Keratinocyte (primary cell): ENCODE data around the gene DISC1. TPM values are rescaled to one million over a fixed set of nuclear protein-coding genes. Genes with fewer than 3 reads are reported as not detected.
A peak's percentile ranks its signal among the peaks of the same experiment; 100 is the strongest.

Source experiments
- DNase-seq: peaks from one replicate; pipeline ENCODE4 v3.0.0-alpha.2; 2011; ENCODE audit warnings: low read depth, missing footprints, low spot score
- FAIRE-seq: peaks from 2 replicates; lab custom pipeline; 2011; peaks lifted over from hg19 to GRCh38; lab: Jason Lieb, UNC
- H2AFZ ChIP-seq: 2 replicates; pipeline ENCODE4 v1.6.0; 2012; ENCODE audit warnings: low read length, control low read depth, inconsistent platforms; ENCODE audit not compliant: control insufficient read depth
- H3K27ac ChIP-seq: 2 replicates; pipeline ENCODE4 v1.5.1; 2011; ENCODE audit warnings: low read length; ENCODE audit not compliant: control insufficient read depth, insufficient read depth
- H3K27me3 ChIP-seq: 3 replicates; pipeline ENCODE4 v1.6.0; 2011; ENCODE audit warnings: low read length; ENCODE audit not compliant: control insufficient read depth, insufficient read depth; ENCODE audit errors: extremely low read depth
- H3K36me3 ChIP-seq, 2 experiments: 2 replicates in 1 of 2; 3 replicates in 1 of 2; pipeline ENCODE4 v1.5.1; 2011; ENCODE audit warnings: low read length in 2 of 2, mild to moderate bottlenecking in 1 of 2; ENCODE audit not compliant: control insufficient read depth in 2 of 2, insufficient read depth in 2 of 2; ENCODE audit errors: extremely low read depth in 1 of 2
- H3K4me1 ChIP-seq: 3 replicates; pipeline ENCODE4 v1.5.1; 2011; ENCODE audit warnings: low read length; ENCODE audit not compliant: control insufficient read depth, insufficient read depth; ENCODE audit errors: extremely low read depth
- H3K4me2 ChIP-seq: 3 replicates; pipeline ENCODE4 v1.6.0; 2011; ENCODE audit warnings: low read depth, low read length; ENCODE audit not compliant: control insufficient read depth, insufficient read depth; ENCODE audit errors: extremely low read depth
- H3K4me3 ChIP-seq, 3 experiments: fragments of 200-600 bp in 1 of 3; sonication (generic) in 1 of 3; 2 replicates in 2 of 3; 3 replicates in 1 of 3; pipeline ENCODE4 v1.5.1; 2011 to 2016; ENCODE audit warnings: low read length in 3 of 3, mild to moderate bottlenecking in 3 of 3, control low read depth in 2 of 3, inconsistent platforms in 1 of 3, low read depth in 1 of 3, mixed read lengths in 1 of 3, mixed run types in 1 of 3, moderate library complexity in 1 of 3; ENCODE audit not compliant: control insufficient read depth in 2 of 3, insufficient read depth in 2 of 3; ENCODE audit errors: extremely low read depth in 1 of 3
- H3K79me2 ChIP-seq: 2 replicates; pipeline ENCODE4 v1.6.0; 2012; ENCODE audit warnings: low read length; ENCODE audit not compliant: control insufficient read depth, insufficient read depth
- H3K9ac ChIP-seq: 3 replicates; pipeline ENCODE4 v1.6.0; 2011; ENCODE audit warnings: low read length; ENCODE audit not compliant: control insufficient read depth, insufficient read depth; ENCODE audit errors: extremely low read depth
- H3K9me1 ChIP-seq: 3 replicates; pipeline ENCODE4 v1.6.0; 2011; ENCODE audit warnings: low read length; ENCODE audit not compliant: control insufficient read depth, insufficient read depth; ENCODE audit errors: extremely low read depth
- H3K9me3 ChIP-seq: 2 replicates; pipeline ENCODE4 v1.5.1; 2012; ENCODE audit warnings: low read depth, low read length; ENCODE audit not compliant: control insufficient read depth
- H4K20me1 ChIP-seq: 3 replicates; pipeline ENCODE4 v1.6.0; 2011; ENCODE audit warnings: low read length; ENCODE audit not compliant: control insufficient read depth, insufficient read depth; ENCODE audit errors: extremely low read depth
- CTCF ChIP-seq, 3 experiments: IDR thresholded peaks in 1 of 3; conservative IDR thresholded peaks in 1 of 3; optimal IDR thresholded peaks in 1 of 3; 2 replicates in 2 of 3; 3 replicates in 1 of 3; pipeline versions ENCODE3 to v1.5.1; 2011; ENCODE audit warnings: low read length in 3 of 3, mild to moderate bottlenecking in 3 of 3, moderate library complexity in 2 of 3, control low read depth in 1 of 3, inconsistent platforms in 1 of 3; ENCODE audit not compliant: insufficient read depth in 2 of 3; ENCODE audit errors: extremely low read depth in 1 of 3
- EZH2 ChIP-seq: IDR thresholded peaks from one replicate; pipeline ENCODE4 v1.6.1; 2012; ENCODE audit warnings: inconsistent platforms, mild to moderate bottlenecking, low read length, moderate library complexity
- dilution Hi-C: fragments of 300-500 bp; cut with MboI; formaldehyde crosslinking; loops from one replicate; pipeline ENCODE4 v1.7.0; 2020; ENCODE audit warnings: low sequenced_read_pairs; ENCODE audit not compliant: extremely low pct_ligation_motif_present
- polyA plus RNA-seq, 5 experiments: library from polyadenylated mRNA; depleted of rRNA in 3 of 5; stranded (reverse) in 3 of 5; stranded (forward) in 1 of 5; unstranded in 1 of 5; fragments of >200 nt; gene quantifications; 1 replicate in 1 of 5; 2 replicates in 3 of 5; 3 replicates in 1 of 5; pipeline versions ENCODE4 v1.2.1 to v1.2.3, GENCODE V29; 2011 to 2012; ENCODE audit warnings: missing spikeins in 2 of 5, low read depth in 1 of 5, low replicate concordance in 1 of 5

The DISC1 gene
- polyA plus RNA-seq, 1 donor (not counting 4 experiments of a cell fraction or from before 2014, with no cell fraction given) = 0.47 TPM

DNA sequence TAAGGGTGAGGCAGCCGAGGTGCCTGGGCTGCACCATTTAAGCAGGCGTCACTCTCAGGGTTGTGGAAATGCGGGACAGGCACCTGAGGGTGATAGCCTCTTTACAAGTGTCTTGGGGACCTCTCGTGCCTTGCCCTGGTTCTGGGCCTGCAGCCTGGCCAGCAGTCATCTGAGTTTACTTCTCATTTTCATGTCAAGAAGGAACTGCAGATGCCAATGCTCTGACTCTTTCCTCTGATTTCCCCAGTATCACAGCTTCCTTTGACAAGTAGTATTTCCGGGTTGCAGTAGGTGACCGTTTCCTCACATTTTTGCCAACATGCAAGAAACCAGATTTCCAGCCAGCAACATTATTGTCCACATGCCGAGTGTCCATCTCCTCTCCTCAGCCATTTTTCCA is 286.9 kb downstream of the DISC1 start:
- H3K9me3 ChIP-seq = no peaks in the 10 kb centered on the region
- DNase-seq (no peak), FAIRE-seq (no peak)
- no peaks in the 10 kb centered on the region for H3K36me3 ChIP-seq
- peaks cover 2% of the 10 kb centered on the region for H3K4me1 ChIP-seq
- H3K4me2 ChIP-seq = no peak overlapping the region
- H3K27ac ChIP-seq = no peak overlapping the region
- H3K27me3 ChIP-seq = no peaks in the 10 kb centered on the region
- no peak overlapping the region for H3K4me3 ChIP-seq
- dilution Hi-C loops = no loop called here
- no peaks in the 10 kb centered on the region for H3K79me2 ChIP-seq
- no peak overlapping the region for H2AFZ ChIP-seq
- TF ChIP-seq CTCF (optimal IDR thresholded peaks at IDR 0.05 in 1 of 3, IDR thresholded peaks at IDR 0.05 in 1 of 3, conservative IDR thresholded peaks at IDR 0.05 in 1 of 3; ENCODE audit: extremely low read depth in 1 of 3, insufficient read depth in 2 of 3, low read length in 3 of 3) = no peak
- TF ChIP-seq EZH2 = no peak
- no peaks in the 10 kb centered on the region for H4K20me1 ChIP-seq
- no peaks in the 10 kb centered on the region for H3K9me1 ChIP-seq
- no peak overlapping the region for H3K9ac ChIP-seq

GRCh38 chr1:231918239-231919015 is 291.8 kb downstream of the DISC1 start:
- no peaks in the 10 kb centered on the region for H3K9me1 ChIP-seq
- H3K4me1 ChIP-seq = peaks cover 9% of the 10 kb centered on the region
- no peak for TF ChIP-seq CTCF (optimal IDR thresholded peaks at IDR 0.05 in 1 of 3, IDR thresholded peaks at IDR 0.05 in 1 of 3, conservative IDR thresholded peaks at IDR 0.05 in 1 of 3; ENCODE audit: extremely low read depth in 1 of 3, insufficient read depth in 2 of 3, low read length in 3 of 3)
- no peak for TF ChIP-seq EZH2
- dilution Hi-C loops = no loop called here
- no peak overlapping the region for H3K9ac ChIP-seq
- DNase-seq (peak; percentile 25), FAIRE-seq (peak; percentile 67)
- H3K79me2 ChIP-seq = no peaks in the 10 kb centered on the region
- no peak overlapping the region for H3K4me3 ChIP-seq
- no peaks in the 10 kb centered on the region for H3K27me3 ChIP-seq
- H3K27ac ChIP-seq = no peak overlapping the region
- no peaks in the 10 kb centered on the region for H3K9me3 ChIP-seq
- H3K36me3 ChIP-seq = no peaks in the 10 kb centered on the region
- H2AFZ ChIP-seq = no peak overlapping the region
- peak overlapping the region; percentile 42 for H3K4me2 ChIP-seq
- H4K20me1 ChIP-seq = no peaks in the 10 kb centered on the region
